Measurements from ENCODE around the gene CAPZB. TPM values are rescaled to one million over a fixed set of nuclear protein-coding genes. Genes with fewer than 3 reads are reported as not detected.

Gene CAPZB
- total RNA-seq, 1 experiment from 2014 or later = 491 TPM

GRCh38 chr1:19412654-19413053 lies 72.7 kb downstream of the CAPZB start:
- H3K27ac ChIP-seq (ENCODE audit: low read length) = peak overlapping the region; percentile 64
- ATAC-seq (peak; percentile 77), DNase-seq (ENCODE audit: low read depth, low spot score) (no peak)
- peaks cover 39% of the 10 kb centered on the region for H3K4me1 ChIP-seq (ENCODE audit: control insufficient read depth, insufficient read depth, low read length)
- no TSS peak for BruUV-seq (replicated peaks)
- in situ Hi-C loops (cut with HindIII; ENCODE audit: low pct_unique_long_range_greater_than_20kb, low sequenced_read_pairs) = no loop called here
- no peaks in the 10 kb centered on the region for H3K36me3 ChIP-seq (ENCODE audit: control insufficient read depth, insufficient read depth, low read length)
- ChIA-PET CTCF (no interaction called here), POLR2A (interaction anchor here (0.6 kb wide), 1 partner anchor 73 kb away, joined by 13 read pairs; the partner anchor contains the start of gene CAPZB)
- H3K4me3 ChIP-seq (ENCODE audit: low read depth in 2 of 2, low read length in 2 of 2) = no peak overlapping the region
- TF ChIP-seq TCF7L2 (IDR thresholded peaks at IDR 0.05; ENCODE audit: low read depth, low read length) (peak; percentile 91), CTCF (IDR thresholded peaks at IDR 0.05) (no peak), POLR2AphosphoS5 (IDR thresholded peaks at IDR 0.05; ENCODE audit: low read depth, low read length) (peak; percentile 59)
- intact Hi-C loops (cut with micrococcal nuclease; ENCODE audit: unreplicated experiment) = no loop called here
- H3K9me3 ChIP-seq (ENCODE audit: control insufficient read depth, insufficient read depth, low read depth, low read length) = no peaks in the 10 kb centered on the region
- no peaks in the 10 kb centered on the region for H3K27me3 ChIP-seq (ENCODE audit: control insufficient read depth, insufficient read depth, low read length)

- POLR2A ChIA-PET = no interaction called here
- TF ChIP-seq TCF7L2 (IDR thresholded peaks at IDR 0.05; ENCODE audit: low read depth, low read length) (no peak), SIN3A (IDR thresholded peaks at IDR 0.05; ENCODE audit: borderline replicate concordance, insufficient read depth, low read depth, low read length) (no peak), CTCF (IDR thresholded peaks at IDR 0.05) (no peak), POLR2AphosphoS5 (IDR thresholded peaks at IDR 0.05; ENCODE audit: low read depth, low read length) (no peak), REST (IDR thresholded peaks at IDR 0.05; ENCODE audit: insufficient read depth in 1 of 2, low read depth in 2 of 2, low read length in 1 of 2) (no peak)
These were observed 73.7 kb downstream of the CAPZB start for GRCh38 chr1:19411612-19412011.

More at GRCh38 chr1:19411612-19412011, 73.7 kb downstream of the CAPZB start:
- H3K4me1 ChIP-seq (ENCODE audit: control insufficient read depth, insufficient read depth, low read length) = peaks cover 39% of the 10 kb centered on the region
- CTCF ChIA-PET = interaction anchor here (0.7 to 0.8 kb wide), 2 partner anchors 15 to 171 kb away, joined by 3 read pairs; no protein-coding TSS in a partner anchor
- ATAC-seq (no peak), DNase-seq (ENCODE audit: low read depth, low spot score) (no peak)
- no peaks in the 10 kb centered on the region for H3K9me3 ChIP-seq (ENCODE audit: control insufficient read depth, insufficient read depth, low read depth, low read length)
- no peak overlapping the region for H3K4me3 ChIP-seq (ENCODE audit: low read depth in 2 of 2, low read length in 2 of 2)
- no peaks in the 10 kb centered on the region for H3K27me3 ChIP-seq (ENCODE audit: control insufficient read depth, insufficient read depth, low read length)
- BruUV-seq (replicated peaks) = no TSS peak
- no peaks in the 10 kb centered on the region for H3K36me3 ChIP-seq (ENCODE audit: control insufficient read depth, insufficient read depth, low read length)
- in situ Hi-C loops (cut with HindIII; ENCODE audit: low pct_unique_long_range_greater_than_20kb, low sequenced_read_pairs) (no loop called here), intact Hi-C loops (cut with micrococcal nuclease; ENCODE audit: unreplicated experiment) (no loop called here)
- peak overlapping the region; percentile 64 for H3K27ac ChIP-seq (ENCODE audit: low read length)
